GM12873 (cell line): ENCODE results near the gene RNASEH2B.

Experiments
- CTCF ChIP-seq: IDR thresholded peaks from 2 replicates; pipeline ENCODE4 v1.5.1; 2012; ENCODE audit warnings: low read depth, mild to moderate bottlenecking, moderate library complexity, low read length, control low read depth; ENCODE audit not compliant: insufficient read depth; ENCODE audit errors: missing control alignments

RNASEH2B gene

DNA sequence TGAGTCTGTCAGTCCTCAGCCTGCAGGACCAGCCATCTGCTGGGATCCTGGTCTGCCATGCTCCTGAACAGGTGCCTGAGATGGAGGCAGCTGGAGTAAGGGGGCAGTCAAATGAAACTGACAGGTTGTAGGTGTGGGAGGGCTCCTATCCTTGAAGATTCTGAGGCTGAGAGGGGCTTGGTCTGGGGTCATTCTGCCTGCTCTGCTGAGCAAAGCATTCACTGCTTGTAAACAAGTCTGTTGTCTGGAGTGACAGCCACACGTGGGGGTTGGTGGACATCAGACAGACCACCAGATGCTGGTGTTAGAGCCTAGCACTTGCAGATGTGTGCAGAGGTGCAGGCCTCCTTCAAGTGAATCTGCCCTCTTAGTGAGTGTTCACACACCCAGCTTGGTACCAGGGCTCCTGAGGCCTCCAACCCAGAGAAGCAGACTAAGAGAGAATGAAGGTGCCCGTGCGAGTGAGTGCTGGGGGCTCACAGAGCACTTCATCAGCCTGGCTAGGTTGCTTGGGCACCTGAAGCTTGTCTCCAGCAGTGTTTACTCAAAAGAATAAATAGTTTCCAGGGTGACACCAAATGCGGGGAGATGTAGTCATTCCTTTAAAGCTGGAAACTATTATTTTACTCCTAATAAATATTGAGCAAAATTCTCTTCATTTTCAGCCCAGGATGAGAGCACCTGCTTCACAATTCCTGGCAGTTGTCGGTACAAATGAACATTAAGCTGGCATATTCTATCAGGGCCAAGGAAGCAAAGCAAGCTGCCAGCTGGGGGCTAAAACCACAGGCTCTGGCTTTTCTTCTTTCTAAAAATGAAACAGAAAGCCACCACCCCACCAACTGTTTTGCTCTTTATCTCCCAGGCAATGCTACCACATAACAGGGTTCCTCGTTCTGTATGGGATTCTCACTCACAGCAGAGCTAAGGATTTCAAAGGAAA lies 82.3 kb downstream of the RNASEH2B start:
- no peak for TF ChIP-seq CTCF

GRCh38 chr13:50993371-50993770 lies 83.8 kb downstream of the RNASEH2B start:
- TF ChIP-seq CTCF: no peak

- no peak for TF ChIP-seq CTCF
These were observed 84.3 kb downstream of the RNASEH2B start for GRCh38 chr13:50993934-50994333.

- TF ChIP-seq CTCF: no peak
These were observed 85.1 kb downstream of the RNASEH2B start for GRCh38 chr13:50994651-50995050.

GRCh38 chr13:50995854-50996253 lies 86.3 kb downstream of the RNASEH2B start:
- TF ChIP-seq CTCF: no peak

DNA sequence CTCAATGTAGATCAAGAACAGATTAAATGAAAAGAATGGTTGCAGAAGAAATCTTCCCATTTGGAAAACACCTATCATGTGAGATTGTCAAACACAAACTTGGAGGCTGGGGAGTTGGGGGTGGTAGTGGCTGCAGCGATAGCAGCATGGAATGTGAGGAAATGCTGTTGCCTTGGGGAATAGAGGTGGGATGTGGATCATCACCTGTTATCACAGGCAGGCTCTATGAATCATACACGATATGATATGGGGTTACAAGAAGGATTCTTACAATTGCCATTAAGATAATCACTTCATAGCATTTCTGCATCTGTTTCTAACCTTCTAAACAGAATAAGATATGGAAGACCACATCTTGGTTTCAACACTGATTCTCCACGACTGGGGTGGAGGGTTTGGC lies 88.7 kb downstream of the RNASEH2B start:
- no peak for TF ChIP-seq CTCF

DNA sequence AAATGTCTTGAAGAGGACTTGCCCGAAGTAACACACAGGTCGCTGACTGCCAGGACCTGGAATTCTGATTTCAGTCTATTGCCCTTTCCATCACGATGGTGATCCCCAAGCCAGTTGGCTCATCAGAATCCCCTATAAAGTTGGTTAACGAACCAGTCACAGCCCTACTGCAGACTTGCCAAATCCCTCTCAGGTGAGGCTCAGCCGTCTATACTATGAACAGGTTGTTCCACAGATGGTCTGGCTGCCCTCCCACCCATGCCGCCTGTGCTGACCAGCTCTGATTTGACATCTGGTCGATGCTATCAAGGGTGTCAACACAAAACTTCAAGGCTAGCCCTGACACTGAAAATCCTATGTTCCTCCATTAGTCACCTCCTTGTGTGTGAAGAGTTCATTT lies 90.0 kb downstream of the RNASEH2B start:
- no peak for TF ChIP-seq CTCF
